22Rv1 (cell line): ENCODE data around the gene ILK.

Source experiments
- H3K27ac ChIP-seq: fragments of 450-650 bp; 2 replicates; pipeline ENCODE4 v1.5.1; 2017
- CTCF ChIP-seq: fragments of 450-650 bp; IDR thresholded peaks from 2 replicates; pipeline ENCODE4 v1.5.1; 2017; ENCODE audit warnings: mild to moderate bottlenecking
- ZFX ChIP-seq: fragments of 450-650 bp; IDR thresholded peaks from 2 replicates; pipeline ENCODE4 v1.6.1; 2017; ENCODE audit warnings: antibody characterized with exemption, borderline replicate concordance

ILK gene

DNA sequence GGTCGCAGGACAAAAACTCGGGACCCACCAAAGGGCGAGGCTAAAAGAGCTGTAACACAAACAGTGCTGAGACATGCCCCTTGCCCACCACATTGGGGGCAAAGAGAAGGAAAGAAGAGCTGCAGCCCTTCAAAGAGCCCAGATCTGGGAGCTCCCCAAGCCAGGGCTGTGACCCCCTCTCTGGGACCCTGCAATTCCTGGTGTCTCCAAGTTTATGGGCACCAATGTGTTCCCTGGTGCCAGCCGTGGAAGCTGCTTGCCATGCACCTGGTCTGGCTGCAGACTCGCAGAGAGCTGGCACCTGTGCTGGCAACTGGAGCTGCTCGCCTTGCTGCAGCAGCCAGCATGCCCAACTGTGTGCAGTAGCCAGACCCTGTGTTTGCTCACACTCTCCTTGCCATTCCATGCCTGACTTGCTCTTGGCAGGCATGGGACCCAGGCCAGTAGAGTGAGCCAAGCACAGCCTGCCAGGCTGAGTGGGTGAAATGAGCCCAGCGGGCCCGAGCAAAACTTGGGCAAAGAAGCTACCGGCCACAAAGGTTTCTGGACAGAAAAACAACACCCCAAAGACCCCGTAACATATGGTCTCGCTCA lies 16.1 kb upstream of the ILK start:
- no peak overlapping the region for H3K27ac ChIP-seq

DNA sequence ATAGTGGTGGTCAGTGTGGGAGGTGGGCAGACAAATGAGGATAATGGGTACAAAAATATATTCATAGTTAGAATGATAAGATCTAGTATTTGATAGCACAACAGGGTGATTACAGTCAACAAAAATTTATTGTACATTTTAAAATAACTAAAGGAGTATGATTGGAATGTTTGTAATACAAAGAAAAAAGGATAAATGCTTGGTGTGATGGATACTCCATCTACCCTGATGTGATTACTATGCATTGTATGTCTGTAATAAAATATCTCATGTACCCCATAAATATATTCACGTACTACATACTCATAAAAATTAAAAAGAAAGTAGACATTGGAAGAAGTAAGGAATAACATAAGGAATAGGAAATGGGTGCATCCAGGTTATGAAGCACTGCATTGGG lies 15.6 kb upstream of the ILK start:
- TF ChIP-seq ZFX: no peak
- no peak for TF ChIP-seq CTCF
- no peak overlapping the region for H3K27ac ChIP-seq

More for the DNA sequence above, 16.1 kb upstream of the ILK start:
- TF ChIP-seq CTCF (no peak), ZFX (no peak)

GRCh38 chr11:6594142-6594768 lies 9.3 kb upstream of the ILK start:
- no peak overlapping the region for H3K27ac ChIP-seq
- TF ChIP-seq ZFX (no peak), CTCF (no peak)

- H3K27ac ChIP-seq: no peak overlapping the region
- TF ChIP-seq CTCF (no peak), ZFX (no peak)
Observed at GRCh38 chr11:6596239-6596877, 7.2 kb upstream of the ILK start.

DNA sequence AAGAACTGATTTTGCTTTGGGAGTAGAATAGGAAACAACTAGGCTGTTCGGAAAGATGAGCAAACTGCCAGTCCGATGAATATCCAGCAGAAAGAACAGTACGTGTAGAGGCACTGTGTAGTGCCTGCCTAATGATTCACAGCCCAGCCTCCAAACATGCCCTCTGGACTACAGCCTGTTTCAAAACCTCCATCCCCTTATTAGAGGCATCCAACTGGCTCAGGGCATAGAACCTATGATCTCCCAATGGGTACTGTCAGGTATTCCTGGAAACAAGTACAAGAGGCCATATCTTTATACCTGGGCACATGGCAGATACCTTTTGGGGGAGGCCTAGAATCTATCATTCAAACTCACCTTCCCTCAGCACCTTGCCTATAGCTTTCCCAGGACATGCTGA lies 5.0 kb upstream of the ILK start:
- no peak for TF ChIP-seq ZFX
- TF ChIP-seq CTCF: no peak
- H3K27ac ChIP-seq: no peak overlapping the region

- TF ChIP-seq CTCF (no peak), ZFX (no peak)
- H3K27ac ChIP-seq: no peak overlapping the region
Observed at GRCh38 chr11:6599449-6599848, 4.1 kb upstream of the ILK start.

GRCh38 chr11:6599881-6600390 lies 3.6 kb upstream of the ILK start:
- H3K27ac ChIP-seq: no peak overlapping the region
- TF ChIP-seq CTCF: no peak
- TF ChIP-seq ZFX: no peak
